ENCODE data around the gene GABRR3.

GABRR3 gene

GRCh38 chr3:98035208-98035607 is at the start of gene GABRR3:
TSS of gene GABRR3 (minus strand) at chr3:98035315. CDS start at chr3:98034987, 328 bp downstream.
- no peak for DNase-seq

- no peak for DNase-seq
Observed at GRCh38 chr3:98073486-98073885, 38.4 kb upstream of the GABRR3 start.

- no peak for DNase-seq
Observed at GRCh38 chr3:98070840-98071239, 35.7 kb upstream of the GABRR3 start.

- DNase-seq = no peak
Observed at GRCh38 chr3:98068824-98069223, 33.7 kb upstream of the GABRR3 start.

- DNase-seq = no peak
Observed at GRCh38 chr3:98058244-98058960, 23.3 kb upstream of the GABRR3 start.

- no peak for DNase-seq
Observed at GRCh38 chr3:98057631-98058030, 22.5 kb upstream of the GABRR3 start.

GRCh38 chr3:98056035-98056434 is 20.9 kb upstream of the GABRR3 start:
- no peak for DNase-seq

- no peak for DNase-seq
Observed at GRCh38 chr3:98049271-98049670, 14.2 kb upstream of the GABRR3 start.

- DNase-seq = no peak
Observed at GRCh38 chr3:98048586-98048985, 13.5 kb upstream of the GABRR3 start.

- DNase-seq = no peak
Observed at GRCh38 chr3:98041350-98041749, 6.2 kb upstream of the GABRR3 start.

GRCh38 chr3:98039322-98040024 is 4.4 kb upstream of the GABRR3 start:
- DNase-seq = peak; percentile 92

- no peak for DNase-seq
Observed at GRCh38 chr3:98038876-98039275, 3.8 kb upstream of the GABRR3 start.

GRCh38 chr3:98038286-98038685 is 3.2 kb upstream of the GABRR3 start:
- DNase-seq = no peak

GRCh38 chr3:98034486-98034885 is 629 bp downstream of the GABRR3 start:
- no peak for DNase-seq

- DNase-seq = no peak
Observed at GRCh38 chr3:98034036-98034435, 1.1 kb downstream of the GABRR3 start.

GRCh38 chr3:98032904-98033303 is 2.2 kb downstream of the GABRR3 start:
- no peak for DNase-seq

GRCh38 chr3:98032265-98032664 is 2.9 kb downstream of the GABRR3 start:
- no peak for DNase-seq

GRCh38 chr3:98029083-98029482 is 6.0 kb downstream of the GABRR3 start:
- no peak for DNase-seq

GRCh38 chr3:98027085-98027446 is 8.0 kb downstream of the GABRR3 start:
- DNase-seq = no peak

- DNase-seq = no peak
Observed at GRCh38 chr3:98026425-98027084, 8.6 kb downstream of the GABRR3 start.

- no peak for DNase-seq
Observed at GRCh38 chr3:98025392-98025945, 9.6 kb downstream of the GABRR3 start.

GRCh38 chr3:98022978-98023820 is 11.9 kb downstream of the GABRR3 start:
- peak; percentile 82 for DNase-seq

All from retina (tissue), 1 donor.